ENCODE data around the gene SPDYE6.
"Not testable (repeated sequence)": the region's sequence is repeated elsewhere in the genome, so short reads cannot be mapped to it uniquely, and the experiment has no call there.

The SPDYE6 gene

GRCh38 chr7:102356344-102356743 is at the start of gene SPDYE6:
Gene SPDYE6, minus strand, starts transcription at chr7:102356444. Its CDS starts 421 bp downstream, at chr7:102356023.
- not testable (repeated sequence) for DNase-seq (ENCODE audit: low read depth in 2 of 2)

DNA sequence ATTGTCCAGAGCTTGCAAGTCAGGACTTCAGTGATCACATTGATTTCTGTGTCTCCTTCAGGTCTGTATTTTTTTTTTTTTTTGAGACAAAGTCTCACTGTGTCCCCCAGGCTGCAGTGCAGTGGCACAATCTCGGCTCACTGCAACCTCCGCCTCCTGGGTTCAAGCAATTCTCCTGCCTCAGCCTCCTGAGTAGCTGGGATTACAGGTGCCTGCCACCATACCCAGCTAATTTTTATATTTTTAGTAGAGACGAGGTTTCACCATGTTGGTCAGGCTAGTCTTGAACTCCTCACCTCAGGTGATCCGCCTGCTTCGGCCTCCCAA is 48.6 kb upstream of the SPDYE6 start:
- not testable (repeated sequence) for DNase-seq (ENCODE audit: low read depth in 2 of 2)

DNA sequence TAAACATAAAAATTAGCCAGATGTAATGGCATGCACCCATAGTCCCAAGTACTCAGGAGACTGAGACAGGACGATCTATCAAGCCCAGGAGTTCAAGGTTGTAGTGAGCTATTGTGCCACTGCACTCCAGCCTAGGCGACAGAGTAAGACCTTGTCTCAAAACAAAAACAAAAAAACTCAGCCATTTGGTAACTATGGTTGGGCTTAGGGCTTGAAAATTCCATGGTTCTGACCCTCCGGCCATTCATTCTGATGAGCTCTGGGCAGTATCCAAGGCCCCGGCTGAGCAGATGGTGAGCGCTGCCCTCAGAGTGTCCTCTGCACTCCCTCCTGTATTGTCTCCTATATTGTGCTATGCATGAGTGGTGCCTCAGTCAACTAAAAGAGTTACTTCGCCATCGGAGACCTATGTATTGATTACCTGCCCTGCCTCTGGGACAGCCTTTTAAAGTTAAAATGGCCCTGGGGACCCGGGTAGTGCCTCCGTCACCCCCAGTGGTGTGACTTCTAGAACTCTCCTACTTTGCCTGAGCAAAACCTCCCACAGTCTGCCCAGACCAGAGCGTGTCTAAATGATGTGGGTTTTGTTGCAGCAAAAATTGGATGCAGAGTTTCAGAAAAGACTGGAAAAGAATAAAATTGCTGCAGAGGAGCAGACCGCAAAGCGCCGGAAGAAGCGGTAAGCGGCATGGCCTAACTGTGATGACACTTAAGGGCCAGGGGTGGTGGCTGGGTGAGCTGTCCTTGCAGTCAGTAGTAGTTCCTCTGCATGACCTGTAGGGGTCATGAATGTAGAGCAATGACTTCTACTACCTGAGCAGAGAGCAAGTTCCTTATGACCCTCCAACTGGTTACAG is 48.0 kb upstream of the SPDYE6 start:
- peak in 1 of 2 donors; percentile 17 for DNase-seq (ENCODE audit: low read depth in 2 of 2)

DNA sequence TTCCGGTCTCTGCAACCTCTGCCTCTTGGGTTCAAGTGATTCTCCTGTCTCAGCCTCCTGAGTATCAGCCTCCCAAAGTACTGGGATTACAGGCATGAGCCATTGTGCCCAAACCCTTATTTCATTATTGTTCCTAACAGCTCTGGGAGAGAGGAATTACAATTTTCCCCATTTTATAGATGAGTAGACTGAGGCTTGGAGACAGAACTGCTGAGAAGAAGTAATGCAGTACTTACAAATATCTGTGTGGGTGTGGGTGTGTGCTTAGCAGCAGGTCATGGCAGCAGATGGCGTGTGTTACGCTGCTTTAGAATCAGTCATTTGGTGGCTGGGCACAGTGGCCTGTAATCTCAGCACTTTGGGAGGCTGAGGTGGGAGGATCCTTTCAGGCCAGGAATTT is 47.3 kb upstream of the SPDYE6 start:
- DNase-seq (ENCODE audit: low read depth in 2 of 2): no peak

DNA sequence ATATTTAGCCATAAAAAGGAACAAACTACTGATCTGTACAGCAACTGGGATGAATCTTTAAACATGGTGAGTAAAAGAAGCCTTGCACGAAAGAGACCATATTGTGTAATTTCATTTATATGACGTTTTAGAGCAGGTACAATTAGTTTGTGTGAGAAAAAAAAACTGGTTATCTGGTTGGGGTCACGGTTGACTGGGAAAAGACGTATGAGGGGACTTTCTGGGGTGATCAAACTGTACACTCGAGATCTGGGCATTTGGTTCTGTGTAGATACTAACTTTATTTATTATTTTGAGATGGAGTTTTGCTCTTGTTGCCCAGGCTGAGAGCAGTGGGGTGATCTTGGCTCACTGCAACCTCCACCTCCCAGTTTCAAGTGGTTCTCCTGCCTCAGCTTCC is 44.1 kb upstream of the SPDYE6 start:
- no peak for DNase-seq (ENCODE audit: low read depth in 2 of 2)

DNA sequence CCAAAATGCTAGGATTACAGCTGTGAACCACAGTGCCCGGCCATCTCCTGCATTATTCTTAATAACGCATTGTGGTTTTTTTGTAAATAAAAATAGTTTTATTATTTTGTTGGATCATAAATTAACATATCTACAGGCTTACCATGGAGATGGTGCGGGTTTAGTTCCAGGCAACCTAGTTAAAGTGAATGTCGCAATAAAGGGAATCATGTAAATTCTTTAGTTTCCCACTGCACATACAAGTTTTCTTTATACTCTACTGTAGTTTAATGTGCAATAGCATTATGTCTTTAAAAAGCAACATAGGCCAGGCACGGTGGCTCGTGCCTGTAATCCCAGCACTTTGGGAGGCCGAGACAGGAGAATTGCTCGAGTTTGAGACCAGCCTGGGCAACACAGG is 42.3 kb upstream of the SPDYE6 start:
- no peak for DNase-seq (ENCODE audit: low read depth in 2 of 2)

DNA sequence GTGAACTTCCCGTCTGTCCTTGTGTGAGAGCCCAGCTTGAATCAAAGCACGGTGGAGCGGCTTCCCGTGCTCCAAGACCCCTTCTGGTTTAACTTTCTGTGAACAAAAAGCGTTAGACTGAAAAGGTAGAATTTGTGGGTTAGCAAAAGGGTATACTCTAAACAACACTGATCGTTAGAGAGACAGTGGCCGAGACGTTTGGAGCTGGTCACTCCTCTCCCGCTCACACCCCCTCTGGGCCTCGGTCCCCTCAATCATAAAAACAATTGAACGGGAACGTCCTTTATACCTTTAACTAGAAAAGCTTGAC is 40.4 kb upstream of the SPDYE6 start:
- DNase-seq (ENCODE audit: low read depth in 2 of 2): no peak

DNA sequence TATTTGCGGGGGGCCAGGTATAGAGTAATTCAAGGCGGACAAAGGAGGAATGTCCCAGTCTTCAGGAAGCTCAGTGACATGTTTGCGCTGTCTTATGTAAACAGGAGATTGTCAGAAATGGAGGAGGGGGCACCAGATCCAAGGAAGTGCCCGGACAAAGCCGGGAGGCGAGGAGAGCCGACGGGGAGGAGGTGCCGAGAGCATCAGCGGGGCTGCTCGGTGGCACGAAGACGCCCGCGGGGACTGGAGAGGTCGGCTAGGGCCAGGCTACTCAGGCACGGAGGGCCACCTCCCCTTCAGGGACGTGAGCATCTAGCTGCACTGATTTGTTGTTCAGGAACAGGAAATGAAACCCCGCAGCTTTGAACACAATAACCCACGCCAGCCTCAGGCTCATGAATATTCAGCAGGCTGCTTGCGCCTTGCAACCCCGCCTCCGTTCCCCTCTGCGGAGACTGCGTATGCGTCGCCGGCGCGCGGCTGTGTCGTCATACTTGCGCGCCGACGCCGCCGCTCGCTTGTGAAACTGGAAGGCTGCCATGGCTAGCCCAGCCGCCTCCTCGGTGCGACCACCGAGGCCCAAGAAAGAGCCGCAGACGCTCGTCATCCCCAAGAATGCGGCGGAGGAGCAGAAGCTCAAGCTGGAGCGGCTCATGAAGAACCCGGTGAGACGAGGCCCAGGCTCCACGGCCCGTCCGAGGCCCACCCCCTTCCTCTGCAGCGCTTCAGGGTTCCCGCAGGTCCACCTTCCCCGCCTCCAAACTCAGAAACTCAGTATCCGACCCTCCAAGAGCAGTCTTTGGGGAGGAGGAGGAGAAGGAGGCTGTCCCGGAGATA is 39.8 kb upstream of the SPDYE6 start, which contains the start of gene PRKRIP1:
TSS of gene PRKRIP1 (plus strand) at position 491 of the 837 bp plus-strand sequence. CDS start at position 540, 49 bp downstream.
- peak; percentile 60 to 76 for DNase-seq (ENCODE audit: low read depth in 2 of 2)

- DNase-seq (ENCODE audit: low read depth in 2 of 2): no peak
These were observed 39.3 kb upstream of the SPDYE6 start for GRCh38 chr7:102395592-102395872.

GRCh38 chr7:102393467-102393866 is 37.2 kb upstream of the SPDYE6 start:
- DNase-seq (ENCODE audit: low read depth in 2 of 2): no peak

- no peak for DNase-seq (ENCODE audit: low read depth in 2 of 2)
These were observed 36.1 kb upstream of the SPDYE6 start for GRCh38 chr7:102392330-102392729.

DNA sequence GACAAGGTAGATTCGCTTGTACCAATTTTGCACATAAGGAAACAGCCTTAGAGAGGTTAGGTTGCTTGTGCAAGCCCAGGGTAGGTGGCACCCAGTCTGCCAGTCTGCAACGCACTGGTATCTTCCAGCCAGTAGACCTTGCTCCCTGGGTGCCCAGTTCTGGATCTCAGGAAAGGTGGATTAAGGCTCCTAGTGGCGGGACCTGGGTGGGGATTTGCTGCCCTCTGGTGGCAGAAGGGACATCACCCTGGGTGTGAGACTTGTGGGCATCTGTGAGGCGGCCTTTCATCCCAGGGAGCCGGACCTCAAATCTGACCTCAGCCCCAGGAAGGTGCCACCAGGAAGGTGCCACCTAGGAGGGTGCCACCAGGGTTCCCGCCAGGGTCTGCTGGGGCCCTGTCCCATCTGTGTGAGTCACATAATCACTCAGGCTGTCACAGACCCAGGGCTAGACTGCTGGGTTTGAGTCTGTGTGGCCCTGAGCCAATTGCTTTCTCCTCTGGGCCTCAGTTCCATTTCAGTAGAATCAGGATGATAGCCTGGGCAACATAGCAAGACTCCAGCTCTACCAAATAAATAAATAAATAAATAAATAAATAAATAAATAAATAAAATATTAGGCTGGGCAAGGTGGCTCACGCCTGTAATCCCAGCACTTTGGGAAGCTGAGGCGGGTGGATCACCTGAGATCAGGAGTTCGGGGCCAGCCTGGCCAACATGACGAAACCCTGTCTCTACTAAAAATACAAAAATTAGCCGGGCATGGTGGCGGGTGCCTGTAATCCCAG is 34.6 kb upstream of the SPDYE6 start:
- DNase-seq (ENCODE audit: low read depth in 2 of 2): peak; percentile 42 to 58

DNA sequence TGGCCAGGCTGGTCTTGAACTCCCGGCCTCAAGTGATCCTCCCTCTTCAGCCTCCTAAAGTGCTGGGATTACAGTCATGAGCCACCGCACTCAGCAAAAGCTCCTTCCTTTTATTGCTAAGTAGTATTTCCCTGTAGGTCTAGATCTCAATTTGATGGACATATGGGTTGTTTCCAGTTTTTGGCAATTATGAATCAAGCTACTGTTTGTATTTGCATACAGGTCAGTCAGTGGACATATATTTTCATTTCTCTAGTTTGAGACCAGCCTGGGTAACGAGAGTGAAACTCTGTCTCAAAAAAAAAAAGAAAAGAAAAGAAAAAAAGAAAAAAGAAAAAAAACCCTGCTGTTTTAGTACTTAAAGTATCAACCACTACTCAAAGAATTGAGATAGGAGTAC is 33.6 kb upstream of the SPDYE6 start:
- no peak for DNase-seq (ENCODE audit: low read depth in 2 of 2)

DNA sequence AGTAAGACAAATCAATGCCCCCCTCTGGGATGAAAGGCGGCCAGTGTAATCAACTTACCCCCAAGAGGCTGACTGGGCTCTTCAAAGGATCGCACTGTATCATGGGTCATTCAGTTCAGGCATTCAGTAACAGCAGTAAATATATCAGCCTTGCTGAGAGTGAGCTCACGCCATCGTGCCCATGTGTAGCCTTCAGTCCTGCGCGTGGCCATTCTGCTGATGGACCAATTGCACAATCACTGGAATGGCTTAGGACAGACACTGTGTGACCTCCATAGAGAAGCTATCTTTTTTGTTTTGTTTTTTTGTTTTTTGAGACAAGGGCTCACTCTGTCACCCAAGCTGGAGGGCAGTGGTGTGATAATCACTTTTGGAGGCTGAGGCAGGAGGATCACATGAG is 30.8 kb upstream of the SPDYE6 start:
- DNase-seq (ENCODE audit: low read depth in 2 of 2): no peak

DNA sequence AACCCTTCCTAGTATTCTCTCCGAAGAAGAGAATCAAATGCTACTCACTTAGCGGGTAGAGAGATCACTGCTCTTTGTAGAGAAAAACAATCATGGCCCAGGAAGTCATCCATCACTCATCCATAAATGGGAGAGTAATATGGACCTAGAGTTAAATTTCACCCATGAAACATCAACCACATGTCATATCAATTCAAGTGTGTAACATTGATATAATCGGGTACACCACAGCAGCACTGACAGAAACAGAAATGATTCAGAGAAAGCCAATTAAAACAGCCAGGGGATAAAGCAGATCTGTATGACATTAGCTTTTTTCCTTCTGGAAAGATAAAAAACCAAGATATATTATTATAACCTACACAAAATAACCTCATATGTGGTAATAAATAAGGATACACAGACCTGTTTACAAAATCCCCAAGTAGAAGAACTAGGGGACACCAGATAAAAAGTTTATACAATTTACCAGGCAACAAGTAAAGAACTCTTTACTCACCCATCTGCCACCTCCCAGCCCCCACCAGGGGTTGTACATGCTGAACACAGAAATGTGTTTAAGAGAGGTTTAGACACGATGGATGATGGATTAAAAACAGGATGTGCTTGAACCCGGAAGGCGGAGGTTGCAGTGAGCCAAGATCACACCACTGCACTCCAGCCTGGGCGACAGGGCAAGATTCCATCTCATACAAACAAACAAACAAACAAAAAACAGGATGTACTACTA is 25.6 kb upstream of the SPDYE6 start:
- DNase-seq (ENCODE audit: low read depth in 2 of 2): not testable (repeated sequence)

DNA sequence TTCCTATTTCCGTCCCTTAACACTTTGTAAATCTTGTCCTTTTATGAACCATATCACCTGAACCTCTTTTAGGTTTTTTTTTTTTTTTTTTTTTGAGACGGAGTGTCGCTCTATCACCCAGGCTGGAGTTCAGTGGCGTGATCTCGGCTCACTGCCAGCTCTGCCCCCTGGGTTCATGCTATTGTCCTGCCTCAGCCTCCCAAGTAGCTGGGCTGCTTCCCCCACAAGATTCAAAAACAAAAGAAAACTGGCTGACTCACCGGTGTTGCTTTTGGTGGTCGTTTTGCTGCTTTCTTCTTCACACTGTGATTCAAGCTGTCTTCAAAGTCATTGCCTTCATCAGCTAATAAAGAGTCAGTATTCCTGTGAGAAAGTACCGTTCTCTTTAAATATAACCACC is 24.6 kb upstream of the SPDYE6 start:
- DNase-seq (ENCODE audit: low read depth in 2 of 2): not testable (repeated sequence)

DNA sequence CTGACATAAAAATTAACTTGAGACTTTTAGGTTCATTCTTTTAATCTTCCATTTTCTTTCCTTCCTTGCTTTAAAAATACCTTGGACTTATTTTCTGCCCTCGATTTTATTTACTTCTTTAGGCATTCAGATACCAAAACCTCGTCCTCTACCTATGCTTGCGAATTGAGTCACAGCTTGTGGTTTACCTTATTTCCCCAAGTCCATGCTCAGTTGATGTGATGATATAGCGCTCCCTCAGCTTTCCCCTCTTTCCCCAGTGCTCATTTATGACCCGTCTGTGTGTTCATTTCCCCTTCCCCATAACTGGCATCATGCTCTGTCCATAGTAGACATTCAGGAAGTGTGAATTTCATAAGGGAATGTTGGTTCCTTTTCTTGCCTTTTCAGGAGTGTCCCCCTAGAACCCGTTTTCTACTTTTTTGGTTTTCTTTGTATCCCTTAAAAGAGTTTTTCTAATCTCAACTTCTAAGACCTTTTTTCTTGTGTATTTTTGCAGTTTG is 20.8 kb upstream of the SPDYE6 start:
- no peak for DNase-seq (ENCODE audit: low read depth in 2 of 2)

DNA sequence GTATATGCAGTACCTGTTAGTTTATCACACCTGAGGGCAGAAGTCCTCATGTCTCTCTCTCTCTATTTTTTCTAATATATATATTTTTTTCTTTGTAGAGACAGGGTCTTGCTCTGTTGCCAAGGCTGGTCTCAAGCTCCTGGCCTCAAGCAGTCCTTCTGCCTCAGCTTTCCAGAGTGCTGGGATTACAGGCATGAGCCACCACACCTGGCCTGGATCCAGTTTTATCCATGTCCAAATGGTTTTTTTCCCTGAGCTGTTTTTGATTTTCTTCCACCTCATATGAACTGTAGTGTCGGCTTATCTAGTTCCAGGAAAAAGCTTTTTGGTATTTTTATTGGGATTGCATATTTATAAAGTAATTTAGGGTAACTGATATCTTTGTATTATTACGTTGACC is 16.6 kb upstream of the SPDYE6 start:
- not testable (repeated sequence) for DNase-seq (ENCODE audit: low read depth in 2 of 2)

- not testable (repeated sequence) for DNase-seq (ENCODE audit: low read depth in 2 of 2)
These were observed 13.8 kb upstream of the SPDYE6 start for GRCh38 chr7:102370038-102370437.

DNA sequence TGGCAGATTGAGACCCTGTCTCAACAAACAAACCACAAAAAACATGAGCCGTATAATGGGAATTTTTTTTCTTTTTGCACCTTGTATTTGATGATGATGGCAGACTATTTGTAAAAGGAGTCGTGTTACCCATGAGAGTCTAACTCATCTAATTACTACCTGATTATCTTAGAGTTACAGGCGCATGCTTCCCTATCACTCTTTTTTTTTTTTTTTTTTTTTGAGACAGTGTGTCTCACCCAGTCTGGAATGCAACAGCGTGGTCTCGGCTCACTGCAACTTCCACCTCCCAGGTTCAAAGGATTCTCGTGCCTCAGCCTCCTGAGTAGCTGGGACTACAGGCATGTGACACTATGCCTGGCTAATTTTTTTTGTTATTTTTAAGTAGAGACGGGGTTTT is 9.1 kb upstream of the SPDYE6 start:
- not testable (repeated sequence) for DNase-seq (ENCODE audit: low read depth in 2 of 2)

GRCh38 chr7:102364394-102364886 is 8.2 kb upstream of the SPDYE6 start:
- not testable (repeated sequence) for DNase-seq (ENCODE audit: low read depth in 2 of 2)
